Ishikawa (cell line): ENCODE data around the gene TLE4.

Source experiments
- CREB1 ChIP-seq: IDR thresholded peaks from 2 replicates; pipeline ENCODE4 v1.6.1; 2012; ENCODE audit warnings: low read depth
- EP300 ChIP-seq: IDR thresholded peaks from 2 replicates; pipeline ENCODE4 v1.6.1; 2012; ENCODE audit warnings: borderline replicate concordance
- RAD21 ChIP-seq: IDR thresholded peaks from 2 replicates; pipeline ENCODE4 v1.6.1; 2012; ENCODE audit warnings: low read depth
- TAF1 ChIP-seq: IDR thresholded peaks from 2 replicates; pipeline ENCODE4 v1.6.1; 2012; ENCODE audit warnings: low read depth, mild to moderate bottlenecking
- TEAD4 ChIP-seq: IDR thresholded peaks from 2 replicates; pipeline ENCODE4 v1.6.1; 2012
- YY1 ChIP-seq: IDR thresholded peaks from 2 replicates; pipeline ENCODE4 v1.6.1; 2012; ENCODE audit warnings: low read depth
- ZBTB7A ChIP-seq: IDR thresholded peaks from 2 replicates; pipeline ENCODE4 v1.6.1; 2012; ENCODE audit warnings: low read depth
- TF ChIP-seq, protein P1 (sequence below): IDR thresholded peaks from 2 replicates; pipeline ENCODE4 v1.6.1; 2012; ENCODE audit warnings: low read depth, mild to moderate bottlenecking
- TF ChIP-seq, protein P2 (sequence below): IDR thresholded peaks from 2 replicates; pipeline ENCODE4 v1.6.1; 2012

DNA sequence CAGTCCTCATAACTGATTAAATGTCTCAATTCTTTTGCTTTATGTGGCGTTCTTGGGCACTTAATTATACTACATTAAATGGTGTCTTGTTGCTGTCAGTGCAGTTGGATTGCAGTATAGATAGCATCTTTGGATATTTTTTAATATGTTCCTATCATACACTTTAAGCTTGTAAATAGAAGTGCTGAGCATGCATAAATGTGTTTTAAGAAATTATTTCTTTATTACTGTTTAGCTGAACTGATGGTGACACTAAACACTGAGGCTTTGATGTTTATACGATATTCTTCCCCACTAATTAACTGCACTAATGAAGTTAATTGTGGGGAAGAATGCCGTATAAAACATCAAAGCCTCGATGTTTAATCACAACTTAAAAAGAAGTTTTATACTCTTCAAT, 116.6 kb downstream of the TLE4 start:
- TF ChIP-seq TEAD4 (no peak), RAD21 (no peak), YY1 (no peak), TAF1 (no peak), EP300 (no peak), CREB1 (no peak), ZBTB7A (no peak)
- TF ChIP-seq, protein P1, sequence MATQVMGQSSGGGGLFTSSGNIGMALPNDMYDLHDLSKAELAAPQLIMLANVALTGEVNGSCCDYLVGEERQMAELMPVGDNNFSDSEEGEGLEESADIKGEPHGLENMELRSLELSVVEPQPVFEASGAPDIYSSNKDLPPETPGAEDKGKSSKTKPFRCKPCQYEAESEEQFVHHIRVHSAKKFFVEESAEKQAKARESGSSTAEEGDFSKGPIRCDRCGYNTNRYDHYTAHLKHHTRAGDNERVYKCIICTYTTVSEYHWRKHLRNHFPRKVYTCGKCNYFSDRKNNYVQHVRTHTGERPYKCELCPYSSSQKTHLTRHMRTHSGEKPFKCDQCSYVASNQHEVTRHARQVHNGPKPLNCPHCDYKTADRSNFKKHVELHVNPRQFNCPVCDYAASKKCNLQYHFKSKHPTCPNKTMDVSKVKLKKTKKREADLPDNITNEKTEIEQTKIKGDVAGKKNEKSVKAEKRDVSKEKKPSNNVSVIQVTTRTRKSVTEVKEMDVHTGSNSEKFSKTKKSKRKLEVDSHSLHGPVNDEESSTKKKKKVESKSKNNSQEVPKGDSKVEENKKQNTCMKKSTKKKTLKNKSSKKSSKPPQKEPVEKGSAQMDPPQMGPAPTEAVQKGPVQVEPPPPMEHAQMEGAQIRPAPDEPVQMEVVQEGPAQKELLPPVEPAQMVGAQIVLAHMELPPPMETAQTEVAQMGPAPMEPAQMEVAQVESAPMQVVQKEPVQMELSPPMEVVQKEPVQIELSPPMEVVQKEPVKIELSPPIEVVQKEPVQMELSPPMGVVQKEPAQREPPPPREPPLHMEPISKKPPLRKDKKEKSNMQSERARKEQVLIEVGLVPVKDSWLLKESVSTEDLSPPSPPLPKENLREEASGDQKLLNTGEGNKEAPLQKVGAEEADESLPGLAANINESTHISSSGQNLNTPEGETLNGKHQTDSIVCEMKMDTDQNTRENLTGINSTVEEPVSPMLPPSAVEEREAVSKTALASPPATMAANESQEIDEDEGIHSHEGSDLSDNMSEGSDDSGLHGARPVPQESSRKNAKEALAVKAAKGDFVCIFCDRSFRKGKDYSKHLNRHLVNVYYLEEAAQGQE, result no peak
- TF ChIP-seq, protein P2, sequence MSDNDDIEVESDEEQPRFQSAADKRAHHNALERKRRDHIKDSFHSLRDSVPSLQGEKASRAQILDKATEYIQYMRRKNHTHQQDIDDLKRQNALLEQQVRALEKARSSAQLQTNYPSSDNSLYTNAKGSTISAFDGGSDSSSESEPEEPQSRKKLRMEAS, result no peak
